Kidney (tissue), 14 donors: ENCODE measurements around the gene LSM8. TPM values are rescaled to one million over a fixed set of nuclear protein-coding genes. Genes with fewer than 3 reads are reported as not detected.

ENCODE experiments used
- DNase-seq, 5 donors: peaks; one replicate each; pipeline ENCODE4 v3.0.0-alpha.2; 2013 to 2020
- FAIRE-seq: peaks from 2 replicates; lab custom pipeline; 2012; peaks lifted over from hg19 to GRCh38; lab: Jason Lieb, UNC
- H3K27ac ChIP-seq, 2 donors: one replicate each; pipeline ENCODE4 v1.7.0; 2013; ENCODE audit warnings: low read depth in 2 of 2, low read length in 2 of 2, inconsistent platforms in 1 of 2
- H3K27me3 ChIP-seq: one replicate; pipeline ENCODE4 v1.7.1; 2013; ENCODE audit warnings: low read length, inconsistent platforms; ENCODE audit not compliant: control insufficient read depth, insufficient read depth
- H3K36me3 ChIP-seq, 3 donors: one replicate each; pipeline versions ENCODE4 v1.7.0 to v1.7.1; 2013; ENCODE audit warnings: low read length in 3 of 3, control low read depth in 1 of 3, inconsistent platforms in 1 of 3; ENCODE audit not compliant: insufficient read depth in 3 of 3, control insufficient read depth in 2 of 3
- H3K4me1 ChIP-seq, 3 donors: one replicate each; pipeline versions ENCODE4 v1.7.0 to v1.7.1; 2013; ENCODE audit warnings: low read length in 3 of 3, inconsistent platforms in 1 of 3, low read depth in 1 of 3; ENCODE audit not compliant: control insufficient read depth in 2 of 3, insufficient read depth in 2 of 3
- H3K4me3 ChIP-seq, 3 donors: one replicate each; pipeline versions ENCODE4 v1.7.0 to v1.8.1; 2013; ENCODE audit warnings: low read length in 3 of 3, control low read depth in 1 of 3, inconsistent platforms in 1 of 3
- H3K9ac ChIP-seq, 3 donors: one replicate each; pipeline versions ENCODE4 v1.7.0 to v1.7.1; 2013; ENCODE audit warnings: low read length in 3 of 3, control low read depth in 1 of 3, inconsistent platforms in 1 of 3
- H3K9me3 ChIP-seq, 3 donors: one replicate each; pipeline versions ENCODE4 v1.7.0 to v1.7.1; 2013; ENCODE audit warnings: low read length in 3 of 3, control low read depth in 1 of 3, inconsistent platforms in 1 of 3; ENCODE audit not compliant: control insufficient read depth in 2 of 3, insufficient read depth in 1 of 3
- intact Hi-C: fragments of 100-400 bp; cut with DNase I; formaldehyde crosslinking; loops from one replicate; pipeline ENCODE4 v1.11.1; 2022
- polyA plus RNA-seq: library from polyadenylated mRNA; stranded (reverse); fragments of 350-450 nt; fragmentation: Illumina TruSeq; extraction: RNeasy Lipid Tissue Mini Kit (QIAGEN cat#74804); gene quantifications from one replicate; pipeline ENCODE4 v1.2.3, GENCODE V29; 2014; ENCODE audit warnings: low read depth, low replicate concordance; ENCODE audit not compliant: insufficient read depth
- total RNA-seq: library from RNA; stranded (reverse); fragmentation: NEBNext Ultra II Directional; extraction: Animal tissue kit (Norgen Biotek cat#: 25700); gene quantifications from one replicate; pipeline ENCODE4 v1.2.1, GENCODE V29; 2021
- TF ChIP-seq, protein P1 (sequence below): IDR thresholded peaks from 3 replicates; pipeline ENCODE4 v1.5.1; 2012; ENCODE audit warnings: mild to moderate bottlenecking, moderate library complexity, borderline replicate concordance; ENCODE audit not compliant: insufficient read depth; ENCODE audit errors: extremely low read depth
- donor health status: control.
- donor health status: control.
- donor health status: control.
- donor health status: control.
- donor health status: control.
- donor health status: DM: yes; HTN: yes; CAD: no.
- donor health status: Normal renal cell carcinoma (clear cell type).

Gene LSM8
- total and polyA plus RNA-seq, 2 donors from 2014 or later: 27.4 to 28.2 TPM

DNA sequence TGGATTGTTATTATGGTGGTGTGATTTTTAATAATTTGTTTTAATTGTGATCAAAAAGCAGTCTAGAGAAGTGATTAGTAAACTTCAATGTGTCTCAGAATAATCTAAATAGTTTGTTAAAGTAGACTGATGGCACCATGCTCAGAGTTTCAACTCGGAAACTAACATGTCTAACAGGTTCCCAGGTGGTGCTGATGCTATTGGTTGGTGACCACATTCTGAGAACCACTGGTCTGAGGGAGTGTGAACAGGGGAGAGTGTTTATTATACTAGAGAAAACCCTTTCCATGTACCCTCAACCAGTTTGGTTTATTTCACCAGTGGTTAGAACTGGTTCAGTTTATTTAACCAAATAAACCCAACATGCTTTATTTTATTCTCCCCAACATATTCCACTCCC is 42.0 kb upstream of the LSM8 start:
- DNase-seq: no peak
- no peak for FAIRE-seq
- Histone ChIP-seq H3K9me3 (no peaks in the 10 kb centered on the region), H3K9ac (no peak overlapping the region), H3K27ac (no peak overlapping the region), H3K36me3 (no peaks in the 10 kb centered on the region), H3K4me1 (no peaks in the 10 kb centered on the region), H3K27me3 (no peaks in the 10 kb centered on the region), H3K4me3 (no peak overlapping the region)
- TF ChIP-seq, protein P1, sequence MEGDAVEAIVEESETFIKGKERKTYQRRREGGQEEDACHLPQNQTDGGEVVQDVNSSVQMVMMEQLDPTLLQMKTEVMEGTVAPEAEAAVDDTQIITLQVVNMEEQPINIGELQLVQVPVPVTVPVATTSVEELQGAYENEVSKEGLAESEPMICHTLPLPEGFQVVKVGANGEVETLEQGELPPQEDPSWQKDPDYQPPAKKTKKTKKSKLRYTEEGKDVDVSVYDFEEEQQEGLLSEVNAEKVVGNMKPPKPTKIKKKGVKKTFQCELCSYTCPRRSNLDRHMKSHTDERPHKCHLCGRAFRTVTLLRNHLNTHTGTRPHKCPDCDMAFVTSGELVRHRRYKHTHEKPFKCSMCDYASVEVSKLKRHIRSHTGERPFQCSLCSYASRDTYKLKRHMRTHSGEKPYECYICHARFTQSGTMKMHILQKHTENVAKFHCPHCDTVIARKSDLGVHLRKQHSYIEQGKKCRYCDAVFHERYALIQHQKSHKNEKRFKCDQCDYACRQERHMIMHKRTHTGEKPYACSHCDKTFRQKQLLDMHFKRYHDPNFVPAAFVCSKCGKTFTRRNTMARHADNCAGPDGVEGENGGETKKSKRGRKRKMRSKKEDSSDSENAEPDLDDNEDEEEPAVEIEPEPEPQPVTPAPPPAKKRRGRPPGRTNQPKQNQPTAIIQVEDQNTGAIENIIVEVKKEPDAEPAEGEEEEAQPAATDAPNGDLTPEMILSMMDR: no peak
- intact Hi-C loops: no loop called here

DNA sequence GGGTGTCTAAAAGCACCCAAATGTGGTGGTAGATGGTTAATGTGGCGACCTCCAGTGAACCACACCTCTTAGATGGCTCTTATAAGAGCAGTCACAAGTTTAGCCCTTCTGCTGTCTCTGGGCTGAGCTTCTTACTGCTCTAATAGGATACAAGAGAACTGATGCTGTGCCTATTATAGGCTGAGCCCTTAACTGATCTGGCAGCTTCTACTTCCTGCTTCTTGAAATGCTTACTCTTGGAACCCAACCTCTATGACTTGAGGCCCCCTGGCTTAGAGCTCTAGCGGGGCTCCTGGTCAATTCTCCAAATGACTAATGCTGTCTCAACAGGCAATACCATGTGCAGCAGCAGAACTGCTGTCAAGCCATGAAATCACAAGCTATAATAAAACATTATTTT is 35.0 kb upstream of the LSM8 start:
- DNase-seq (no peak), FAIRE-seq (no peak)
- Histone ChIP-seq H3K4me3 (no peak overlapping the region), H3K4me1 (no peaks in the 10 kb centered on the region), H3K9ac (no peak overlapping the region), H3K27me3 (no peaks in the 10 kb centered on the region), H3K9me3 (no peaks in the 10 kb centered on the region), H3K27ac (no peak overlapping the region), H3K36me3 (no peaks in the 10 kb centered on the region)
- TF ChIP-seq, protein P1: no peak
- intact Hi-C loops: no loop called here

DNA sequence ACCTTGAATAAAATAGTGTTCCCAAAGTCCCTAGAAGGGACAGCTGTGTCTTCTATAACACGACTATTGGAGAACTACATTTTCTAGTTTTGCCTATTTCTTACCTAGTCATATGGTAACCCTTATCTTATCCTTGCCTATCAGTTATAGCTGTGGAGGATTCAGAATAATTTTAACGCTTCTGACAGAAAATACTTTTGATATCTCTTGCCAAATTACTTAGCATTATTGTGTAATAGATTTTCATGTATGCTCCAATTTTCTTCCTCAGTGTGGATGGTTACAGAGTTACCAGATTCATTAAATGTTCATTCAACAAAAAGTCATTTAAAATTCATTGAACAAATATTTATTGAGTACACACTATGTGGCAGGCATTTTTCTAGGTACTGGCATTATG is 34.6 kb upstream of the LSM8 start:
- H3K9me3 ChIP-seq: no peaks in the 10 kb centered on the region
- H3K27me3 ChIP-seq: no peaks in the 10 kb centered on the region
- H3K27ac ChIP-seq: no peak overlapping the region
- DNase-seq: no peak
- no peaks in the 10 kb centered on the region for H3K4me1 ChIP-seq
- H3K4me3 ChIP-seq: no peak overlapping the region
- H3K36me3 ChIP-seq: no peaks in the 10 kb centered on the region
- no peak for FAIRE-seq
- no peak overlapping the region for H3K9ac ChIP-seq
- intact Hi-C loops: no loop called here
- TF ChIP-seq, protein P1: no peak

DNA sequence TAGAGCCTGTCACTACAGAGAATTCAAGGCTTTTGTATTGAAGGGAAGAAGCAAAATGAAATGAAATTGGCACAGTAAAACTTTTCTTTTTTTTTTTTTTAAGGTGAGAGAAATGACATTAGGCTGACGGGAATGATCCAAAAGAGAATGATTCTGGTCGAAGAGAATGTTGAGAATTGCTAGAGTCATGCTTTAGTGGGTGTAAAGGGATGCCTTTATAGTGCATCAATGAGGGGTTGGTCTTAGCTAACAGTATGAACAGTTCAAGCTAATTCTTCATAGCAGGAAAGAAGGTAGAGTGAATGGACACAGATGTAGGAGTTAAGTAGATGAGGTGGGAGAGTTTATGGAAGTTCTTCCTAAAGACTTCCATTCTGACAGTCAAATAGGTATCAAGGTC is 32.3 kb upstream of the LSM8 start:
- FAIRE-seq (no peak), DNase-seq (no peak)
- no peaks in the 10 kb centered on the region for H3K36me3 ChIP-seq
- TF ChIP-seq, protein P1: no peak
- no peaks in the 10 kb centered on the region for H3K9me3 ChIP-seq
- no peak overlapping the region for H3K4me3 ChIP-seq
- no peaks in the 10 kb centered on the region for H3K4me1 ChIP-seq
- no peak overlapping the region for H3K27ac ChIP-seq
- no peak overlapping the region for H3K9ac ChIP-seq
- intact Hi-C loops: no loop called here
- no peaks in the 10 kb centered on the region for H3K27me3 ChIP-seq
